Stimulated activated CD4-positive, alpha-beta T cell treated with anti-CD3 and anti-CD28 coated beads, TNF-alpha, amount 100 ng/mL, for 48 hours (primary cell): ENCODE results near the gene PROM1.

Source experiments
- DNase-seq, 3 donors: peaks; one replicate each; pipeline ENCODE4 v3.0.0-alpha.2; 2020; ENCODE audit warnings: low read depth in 3 of 3

The PROM1 gene

DNA sequence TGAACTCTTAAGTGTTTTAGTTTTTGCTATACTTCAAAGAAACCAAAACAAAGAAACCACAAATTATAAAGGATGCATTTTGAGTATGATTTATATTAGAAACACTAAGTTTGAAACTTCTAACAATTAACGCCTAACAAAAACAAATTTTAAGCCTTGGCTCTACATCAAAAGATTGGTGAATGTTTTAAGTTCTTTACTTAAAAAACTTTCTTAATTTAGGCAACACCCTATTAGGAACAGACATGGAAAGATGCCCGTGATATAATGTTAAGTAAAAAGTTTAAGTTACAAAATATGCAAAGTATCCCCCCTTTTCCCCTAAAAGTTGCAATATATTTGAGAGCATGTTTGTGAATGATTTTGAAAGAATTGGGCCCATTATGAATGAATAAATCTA lies 21.2 kb downstream of the PROM1 start:
- DNase-seq, result no peak

DNA sequence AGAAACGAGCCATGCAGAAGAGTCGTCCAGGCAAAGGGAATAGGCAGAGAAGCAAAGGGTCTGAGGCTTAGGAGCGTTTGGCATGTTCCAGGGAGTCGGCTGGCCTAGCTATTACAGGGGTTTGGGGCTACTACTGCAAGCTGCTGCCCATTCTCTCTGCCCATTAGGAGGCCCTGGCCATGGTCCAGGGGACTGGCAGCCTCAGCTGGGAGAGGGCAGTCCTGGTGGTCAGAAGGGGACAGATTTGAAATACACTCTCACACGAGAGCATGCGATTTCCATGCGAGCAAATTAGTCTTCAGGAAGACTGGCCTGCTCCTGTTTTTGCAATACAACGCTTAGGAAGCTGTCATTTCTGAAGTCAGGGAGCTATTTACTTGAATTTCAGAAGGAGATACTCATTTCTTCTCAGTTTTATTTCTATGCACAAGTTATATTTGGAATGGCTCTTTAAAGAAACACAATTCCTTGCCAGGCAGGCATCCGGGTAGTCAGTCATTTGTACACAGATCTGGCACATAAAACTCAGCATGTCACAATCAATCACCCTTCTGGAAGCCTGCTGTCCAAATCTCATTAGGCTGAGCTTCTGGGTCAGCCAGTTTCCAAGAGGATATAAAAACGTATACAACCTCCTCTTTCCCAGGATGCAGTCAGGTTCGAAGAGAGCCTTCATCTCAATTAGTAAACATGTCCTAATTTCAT lies 27.0 kb downstream of the PROM1 start:
- DNase-seq, result no peak

DNA sequence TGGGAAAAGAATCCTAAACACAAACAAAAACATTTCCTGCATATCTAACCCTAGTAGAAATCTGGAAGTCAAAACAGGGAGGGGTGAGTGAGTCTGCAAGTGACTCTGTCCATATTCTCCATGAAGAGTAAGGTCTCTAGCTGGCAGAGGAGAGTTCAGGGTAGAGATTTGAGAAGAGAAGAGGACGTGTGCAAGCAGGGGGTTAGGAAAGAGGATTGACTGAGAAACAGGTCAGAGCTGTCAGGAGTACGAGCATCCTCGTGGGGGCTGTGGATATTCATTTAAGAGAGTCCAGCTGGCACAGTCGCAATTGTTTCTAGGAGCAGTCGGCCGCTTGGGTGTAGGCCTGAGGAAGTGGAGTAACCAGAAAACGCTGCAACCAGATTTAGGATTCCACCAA lies 27.9 kb downstream of the PROM1 start:
- DNase-seq, result no peak

DNA sequence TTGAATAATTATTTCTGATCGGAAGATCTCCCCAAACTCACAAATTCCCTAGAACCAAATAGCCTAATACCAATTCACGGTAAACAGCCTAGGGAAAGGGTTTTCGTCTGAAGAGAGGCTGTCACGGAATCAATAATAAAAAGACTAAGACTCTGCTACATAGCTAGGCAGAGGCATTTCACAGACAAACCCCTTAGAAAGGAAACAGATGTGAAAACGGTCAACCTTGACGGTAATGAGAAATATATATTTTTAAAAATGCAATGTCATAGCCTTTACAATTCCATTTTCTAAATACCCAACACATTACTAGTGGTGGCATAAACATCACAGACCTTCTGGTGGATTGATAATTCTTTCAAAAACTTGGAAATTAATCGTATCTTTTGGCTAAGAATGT lies 28.4 kb downstream of the PROM1 start:
- DNase-seq, result no peak

DNA sequence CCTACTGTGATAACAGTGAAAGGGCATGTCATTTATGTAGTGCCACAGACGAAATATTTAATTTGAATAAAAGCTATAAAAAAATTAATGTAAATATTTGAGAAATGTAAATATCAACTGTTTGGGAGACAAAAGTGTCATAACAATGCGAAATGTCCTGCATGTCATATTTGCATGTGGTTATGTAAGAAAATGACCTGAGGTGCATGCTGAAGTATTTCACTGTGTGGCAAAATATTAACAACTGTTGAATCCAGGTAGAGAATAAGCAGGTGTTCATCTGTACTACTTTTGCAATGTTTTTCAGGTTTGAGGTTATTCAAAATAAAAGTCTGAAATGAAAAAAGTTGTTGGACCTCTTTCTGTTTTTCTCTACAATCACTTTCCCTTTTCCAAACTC lies 30.9 kb downstream of the PROM1 start:
- DNase-seq, result no peak

DNA sequence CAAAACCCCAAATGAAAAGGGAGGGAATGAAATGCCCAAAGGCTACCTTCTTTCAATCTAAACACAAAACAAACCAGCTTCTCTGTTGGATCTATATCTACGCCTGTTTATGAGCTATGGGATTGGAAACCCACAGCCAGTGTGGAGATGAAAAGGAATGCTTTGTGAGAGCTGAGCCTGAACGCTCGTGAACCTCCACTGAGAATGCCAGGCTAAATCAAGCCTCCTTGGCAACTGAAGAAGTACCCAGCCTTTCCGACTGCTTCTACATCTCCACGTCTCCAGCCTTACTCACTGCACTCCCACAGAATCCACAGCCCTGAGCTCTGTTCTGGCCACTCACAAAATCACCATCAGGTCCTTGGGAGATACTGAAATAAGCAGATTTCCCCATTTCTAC lies 31.8 kb downstream of the PROM1 start:
- DNase-seq, result no peak

DNA sequence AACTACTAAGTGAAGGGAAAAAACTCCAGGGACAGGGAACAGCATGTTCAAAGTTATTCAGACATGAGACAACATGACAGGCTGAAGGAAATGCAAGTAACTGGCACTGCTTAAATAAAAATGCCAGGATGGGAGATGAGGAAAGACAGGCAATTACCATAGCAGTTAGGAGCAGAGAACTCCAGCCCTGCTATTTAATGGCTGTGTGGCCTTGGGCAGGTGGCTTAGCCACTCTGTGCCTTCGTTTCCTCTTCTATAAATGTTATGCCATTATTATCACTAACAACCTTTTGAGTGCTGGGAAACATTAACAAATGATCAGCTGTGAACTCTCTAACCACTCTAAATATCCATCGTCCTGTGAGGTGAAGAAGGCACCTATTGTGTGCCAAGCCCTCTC lies 32.7 kb downstream of the PROM1 start:
- DNase-seq, result no peak

DNA sequence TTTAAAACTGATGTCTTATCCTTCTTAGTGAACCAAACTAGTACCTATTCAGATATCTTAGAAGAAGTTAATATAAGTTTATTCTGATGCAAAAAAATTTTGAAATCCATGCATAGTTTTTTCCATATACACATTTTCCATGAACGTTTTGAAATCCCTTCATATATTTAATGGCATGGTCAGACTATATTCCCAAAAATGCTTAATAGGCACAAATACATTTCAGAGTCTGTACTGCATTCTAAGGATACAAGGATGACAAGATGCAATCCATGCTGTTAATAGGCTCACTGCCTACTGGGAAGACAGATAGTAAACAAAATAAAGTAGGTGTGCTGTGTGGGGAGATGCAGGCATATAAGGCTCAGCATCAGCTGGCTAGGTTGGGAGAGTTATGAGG lies 33.2 kb downstream of the PROM1 start:
- DNase-seq, result no peak

DNA sequence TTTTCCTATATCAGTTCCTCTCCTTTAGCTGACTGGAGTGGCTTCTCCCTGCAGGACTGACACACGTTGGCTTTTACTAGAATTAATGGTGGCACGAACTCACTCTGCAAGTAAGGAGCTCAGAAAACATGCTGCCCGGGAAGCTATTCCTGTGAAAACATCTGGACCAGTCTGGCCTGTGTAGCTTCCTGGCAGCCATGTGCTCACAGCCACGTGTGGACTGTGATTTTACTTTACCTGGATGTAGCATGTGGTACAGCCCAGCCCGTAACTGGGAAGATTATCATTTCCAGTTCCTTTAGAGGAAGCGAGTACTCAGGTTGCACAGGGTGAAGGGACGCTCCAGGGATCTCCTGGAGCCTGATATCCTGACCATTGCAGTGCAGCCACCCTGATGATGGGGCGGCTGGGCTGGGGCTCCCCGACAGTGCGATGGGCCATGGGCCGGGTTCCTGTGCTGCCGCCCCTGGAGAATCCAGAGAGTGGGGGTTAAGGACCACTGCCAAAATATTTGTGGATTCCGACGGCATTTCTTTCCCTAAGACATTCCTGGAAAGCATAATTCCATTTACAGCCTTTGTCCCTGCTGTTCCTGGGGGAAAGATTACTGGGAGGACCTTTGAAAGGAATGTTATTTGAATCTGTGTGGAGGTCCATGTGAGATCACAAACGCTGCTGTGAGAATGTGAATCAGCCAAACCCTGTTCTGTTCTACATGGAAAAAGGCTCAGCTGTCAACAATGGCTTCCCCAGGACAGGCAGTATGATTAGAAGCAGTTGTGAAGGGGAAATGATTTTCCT lies 35.0 kb downstream of the PROM1 start:
- no peak for DNase-seq

DNA sequence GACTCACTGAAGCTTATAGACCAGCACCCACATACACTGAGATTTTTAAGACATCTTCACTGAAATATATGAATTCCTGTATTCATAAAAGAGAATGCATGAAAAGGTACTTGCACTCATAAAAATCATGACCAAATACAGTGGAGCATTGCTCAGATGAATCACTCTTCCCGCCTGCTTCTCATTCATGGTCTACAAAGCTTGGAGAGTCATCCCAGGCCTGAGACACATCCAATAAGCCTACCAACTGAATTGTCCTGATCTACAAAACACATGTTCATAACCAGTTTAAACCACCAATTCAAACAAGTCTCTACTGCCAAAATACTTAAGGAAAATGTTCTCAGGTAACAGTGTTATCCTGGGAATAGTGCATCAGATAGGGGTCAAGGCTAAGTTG lies 38.1 kb downstream of the PROM1 start:
- no peak for DNase-seq

DNA sequence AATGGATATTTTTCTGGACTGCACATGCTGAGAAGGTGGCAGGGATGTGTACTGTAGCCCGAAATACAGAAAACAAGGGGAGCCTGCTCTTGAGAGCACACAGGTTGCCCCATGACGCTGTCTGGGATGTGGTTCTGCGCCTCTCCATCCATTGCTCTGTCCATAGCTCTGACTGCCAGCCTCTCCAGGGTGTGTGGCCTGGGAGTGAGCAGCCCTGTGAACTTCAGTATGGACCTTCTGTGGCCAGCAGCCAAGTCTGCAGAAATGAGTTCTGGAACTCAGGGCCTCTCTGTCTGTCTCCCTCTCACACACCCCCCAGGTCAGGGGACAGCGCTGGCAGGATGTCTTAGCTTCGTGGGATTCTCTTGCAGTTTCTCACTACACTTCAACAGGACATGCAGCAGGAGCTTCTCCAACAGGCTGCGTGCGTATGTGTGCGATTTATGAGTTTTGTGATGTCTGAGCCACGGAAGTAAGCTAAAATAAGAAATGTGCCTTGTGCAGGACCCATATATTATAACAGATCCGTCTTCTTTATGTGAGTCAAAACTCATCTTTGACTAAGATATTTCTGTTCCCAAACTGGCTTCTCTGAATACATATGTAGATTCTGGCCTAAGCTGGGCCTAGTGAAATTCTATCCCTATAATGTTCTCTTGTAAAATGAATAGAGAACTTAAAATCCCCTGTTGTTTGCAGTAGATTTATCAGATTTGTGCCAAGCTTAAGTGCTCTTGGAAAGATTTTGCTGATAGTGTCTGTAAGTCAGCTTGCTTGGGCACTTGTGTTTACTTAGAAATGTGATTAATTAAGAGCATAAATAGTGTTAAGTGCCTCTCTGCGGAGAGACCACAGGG lies 40.0 kb downstream of the PROM1 start:
- DNase-seq, result no peak

DNA sequence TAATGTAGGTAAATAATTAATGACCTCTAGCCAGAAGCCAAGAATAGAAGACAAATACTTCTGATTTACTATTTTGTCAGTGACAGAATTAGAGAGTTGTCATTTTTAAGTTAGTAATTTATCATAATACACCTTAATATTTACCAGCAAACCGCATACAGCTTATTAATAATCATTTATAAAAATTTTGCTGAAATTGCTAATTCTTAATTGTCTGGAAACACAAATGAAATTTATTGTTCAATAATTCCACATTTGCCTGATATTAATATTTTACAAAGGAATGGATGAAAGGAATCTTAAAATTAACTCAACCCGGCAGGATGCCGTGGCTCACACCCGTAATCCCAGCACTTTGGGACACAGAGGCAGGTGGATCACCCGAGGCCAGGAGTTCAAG lies 44.7 kb downstream of the PROM1 start:
- DNase-seq, result no peak

DNA sequence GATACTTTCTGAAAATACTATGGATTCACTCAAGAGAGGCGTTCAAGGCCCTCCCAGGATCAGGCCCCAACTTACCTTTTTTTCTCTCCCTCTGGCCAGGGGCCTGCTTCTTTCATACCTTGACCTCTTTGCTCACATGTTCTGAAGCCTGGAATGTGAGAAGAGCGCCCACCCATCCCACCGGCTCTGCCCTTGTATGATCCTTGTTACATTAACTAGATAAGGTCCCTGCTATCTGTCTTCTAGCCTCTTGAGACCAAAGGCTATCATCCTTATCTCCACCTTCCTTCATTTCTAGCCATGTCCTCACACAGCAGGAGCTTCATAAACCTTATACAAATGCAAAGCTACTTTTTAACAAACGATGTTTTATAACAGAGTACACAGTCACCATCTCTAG lies 45.9 kb downstream of the PROM1 start:
- DNase-seq, result no peak

DNA sequence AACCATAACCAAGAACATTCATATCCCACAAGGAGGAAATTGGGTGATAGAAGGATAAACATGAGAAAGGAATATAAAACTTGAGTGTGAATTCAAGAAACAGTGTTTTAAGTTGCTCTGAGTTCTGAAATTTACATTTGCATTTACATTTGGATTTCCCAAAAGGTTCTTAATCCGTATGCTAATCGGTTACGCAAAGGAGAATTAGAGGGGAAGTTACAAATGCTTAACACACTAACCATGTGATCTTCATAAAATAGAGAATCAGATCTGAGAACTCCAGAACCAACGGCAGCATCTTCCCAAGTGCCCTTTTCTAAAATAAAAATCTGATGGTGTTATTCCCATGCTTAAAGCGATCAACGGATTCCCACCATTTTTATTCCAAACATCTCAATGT lies 48.0 kb downstream of the PROM1 start:
- DNase-seq, result no peak

DNA sequence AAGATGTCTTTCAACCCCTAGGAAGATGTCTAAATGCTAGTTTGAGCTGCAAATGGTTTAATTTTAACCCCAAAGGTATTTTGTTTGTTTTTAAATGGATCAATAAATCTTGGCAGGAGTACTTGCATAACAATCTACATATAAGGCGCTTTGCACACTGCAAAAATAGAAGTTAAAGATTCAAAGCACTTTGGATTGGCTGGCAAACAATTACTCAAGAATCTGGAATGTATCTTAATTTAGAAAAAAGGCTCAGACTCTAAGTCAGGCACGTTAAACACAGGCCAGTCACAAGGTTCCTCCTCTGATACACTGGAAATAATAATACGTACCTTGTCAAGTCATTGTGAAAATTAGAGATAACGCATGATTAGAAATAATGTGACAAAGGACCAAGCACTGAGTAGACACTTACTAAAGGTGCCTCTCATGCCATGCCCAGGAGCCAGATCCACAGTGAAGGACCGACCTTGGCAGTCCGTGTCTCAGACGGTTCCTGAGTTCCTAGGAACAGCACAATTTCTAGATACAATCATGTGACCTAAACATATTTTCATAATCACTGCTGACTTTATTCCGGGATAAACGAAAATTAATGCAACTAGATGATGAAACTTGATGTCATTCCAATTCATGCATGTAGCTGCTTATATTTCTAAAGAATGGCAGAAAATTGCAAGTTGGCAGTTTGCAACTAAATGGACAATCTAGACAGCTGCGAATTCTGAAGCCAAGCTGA lies 49.6 kb downstream of the PROM1 start:
- DNase-seq, result no peak

DNA sequence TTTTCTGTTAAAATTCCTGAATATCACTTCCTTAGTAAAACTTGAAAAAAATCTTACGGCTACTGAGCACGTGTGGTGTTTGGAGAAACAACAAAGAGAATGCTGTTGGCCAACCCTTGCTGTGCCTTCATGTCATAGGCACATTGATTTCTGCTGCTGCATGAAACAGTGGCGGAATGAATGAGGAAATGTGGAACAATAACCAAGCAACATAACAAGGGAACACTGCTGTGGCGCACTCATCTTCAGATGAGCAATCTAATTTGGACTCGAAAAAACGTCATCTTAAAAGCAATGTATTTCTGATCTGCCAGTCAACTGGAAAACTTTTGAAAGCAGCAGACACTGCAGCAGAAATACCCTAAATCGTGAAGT lies 51.4 kb downstream of the PROM1 start:
- DNase-seq, result no peak

DNA sequence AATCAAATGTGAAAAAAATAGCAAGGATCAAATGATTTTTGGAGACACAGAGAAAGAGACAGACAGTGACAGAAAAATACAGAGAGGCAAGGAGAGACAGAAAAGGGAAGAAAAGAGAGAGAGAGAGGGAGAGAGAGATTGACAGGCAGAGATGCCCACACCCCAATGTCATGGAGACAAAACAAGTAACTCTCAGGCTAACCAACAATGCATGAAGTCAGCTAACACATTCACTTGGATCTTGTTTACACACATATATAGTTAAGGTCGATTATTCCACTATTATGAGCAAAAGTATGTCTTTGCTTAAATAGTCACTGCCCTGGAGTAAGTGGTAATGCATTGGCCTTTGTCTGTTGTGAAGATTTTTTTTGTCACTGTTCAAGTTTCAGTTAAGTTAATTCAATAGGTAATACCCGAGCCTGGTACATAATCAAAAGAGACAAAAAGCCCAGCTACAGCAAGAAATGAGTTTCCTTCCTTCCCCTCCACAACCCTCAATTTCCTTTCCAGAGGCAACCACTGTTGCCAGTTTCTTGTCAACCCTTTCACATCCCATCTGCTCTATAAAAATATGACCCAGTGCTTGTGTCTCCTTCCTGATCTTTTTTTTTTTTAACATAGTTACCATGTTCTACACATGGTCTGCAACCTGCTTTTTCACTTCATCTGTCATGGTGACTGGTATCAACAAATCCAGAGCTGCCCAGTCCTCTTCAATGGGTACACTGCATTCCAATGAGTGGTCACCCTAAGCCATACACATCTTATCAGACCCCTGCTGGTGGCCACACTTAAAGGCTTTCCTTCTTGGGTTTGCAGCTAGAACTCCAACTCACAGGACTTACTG lies 52.1 kb downstream of the PROM1 start:
- no peak for DNase-seq

DNA sequence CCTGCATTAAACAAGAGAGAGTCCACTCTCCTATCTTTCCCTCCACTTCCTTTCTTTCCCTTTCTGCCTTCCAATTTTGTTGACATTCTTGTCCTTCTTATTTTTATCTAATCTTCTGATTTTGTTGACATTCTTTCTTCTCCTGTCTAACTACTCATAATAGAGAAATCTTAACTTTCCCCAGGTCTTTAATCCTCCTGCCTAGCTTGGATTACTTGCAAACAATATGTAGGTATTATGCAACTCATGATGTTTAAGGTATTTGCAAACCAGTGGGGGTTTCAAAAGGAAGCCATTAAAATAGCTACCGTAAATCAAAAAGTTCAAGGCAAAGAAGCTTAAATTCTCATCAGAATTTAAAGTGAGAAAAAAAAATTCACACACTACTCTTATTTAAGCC lies 53.9 kb downstream of the PROM1 start:
- DNase-seq, result no peak

DNA sequence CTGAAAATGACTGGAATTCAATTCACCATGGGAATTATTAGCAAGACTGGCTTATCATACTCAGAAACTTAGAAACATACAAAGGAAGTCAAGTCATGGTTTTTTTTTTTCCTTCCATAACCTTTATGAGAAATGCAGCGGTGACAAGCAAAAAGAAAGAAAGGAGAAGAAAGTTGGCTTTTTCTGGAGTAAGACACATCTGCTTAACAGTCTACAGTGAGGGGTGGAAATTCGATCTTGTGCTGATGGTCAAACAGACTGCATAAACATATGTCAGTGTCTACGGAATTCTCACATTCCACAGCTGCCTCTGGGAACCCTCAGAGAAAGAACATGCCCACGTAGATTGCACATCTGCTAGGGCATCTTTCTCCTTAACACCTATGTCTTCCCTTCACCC lies 54.6 kb downstream of the PROM1 start:
- DNase-seq, result no peak

DNA sequence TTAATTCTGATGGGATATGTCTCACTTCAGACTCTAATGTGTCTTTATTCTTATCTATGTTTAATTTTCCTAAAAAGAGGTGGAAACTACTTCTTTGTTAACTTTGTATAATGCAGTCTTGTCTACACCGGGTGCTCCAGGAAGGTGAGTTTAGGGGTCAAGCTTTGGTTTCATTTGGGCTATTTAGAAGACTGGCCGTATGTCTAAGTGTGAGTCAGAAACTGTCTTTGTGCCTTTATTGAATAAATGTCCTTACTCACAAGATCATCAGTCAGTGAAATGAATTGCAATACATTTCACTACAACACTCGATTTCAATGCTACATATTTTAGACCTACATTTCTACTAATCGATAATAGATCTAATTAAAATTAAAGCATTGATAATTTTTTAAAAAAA lies 56.2 kb downstream of the PROM1 start:
- no peak for DNase-seq

DNA sequence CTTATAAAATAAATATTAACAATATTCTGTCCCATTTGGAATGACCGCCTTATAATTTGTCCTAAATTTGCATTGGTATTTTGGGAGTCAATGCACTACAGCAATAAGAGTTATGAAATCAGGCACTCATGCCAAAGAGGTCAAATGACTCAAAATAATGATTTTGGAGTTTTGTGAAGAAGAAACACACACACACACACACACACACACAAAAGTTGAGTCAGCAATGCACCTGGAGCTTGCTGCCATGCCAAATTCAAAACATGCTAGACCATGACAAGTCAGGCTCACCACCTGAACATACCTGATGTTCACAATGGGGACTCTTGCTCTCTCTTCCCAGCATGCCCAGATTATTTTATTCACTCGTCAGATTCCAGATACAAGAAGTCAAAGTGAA lies 56.7 kb downstream of the PROM1 start:
- no peak for DNase-seq
